HUES48 (cell line): ENCODE data around the gene CHPF.
A peak's percentile ranks its signal among the peaks of the same experiment; 100 is the strongest.

Experiments used
- H3K27ac ChIP-seq: one replicate; pipeline ENCODE4 v1.7.0; 2013; ENCODE audit warnings: low read depth, low read length, inconsistent platforms
- H3K27me3 ChIP-seq: 2 replicates; pipeline ENCODE4 v1.6.1; 2013; ENCODE audit warnings: mild to moderate bottlenecking, low read length; ENCODE audit not compliant: control insufficient read depth, insufficient read depth
- H3K36me3 ChIP-seq: 2 replicates; pipeline ENCODE4 v1.6.1; 2013; ENCODE audit warnings: low read length; ENCODE audit not compliant: control insufficient read depth, insufficient read depth
- H3K4me1 ChIP-seq: 2 replicates; pipeline ENCODE4 v1.6.1; 2013; ENCODE audit warnings: mild to moderate bottlenecking, low read length; ENCODE audit not compliant: control insufficient read depth, insufficient read depth
- H3K4me3 ChIP-seq: 2 replicates; pipeline ENCODE4 v1.5.1; 2013; ENCODE audit warnings: mild to moderate bottlenecking, low read depth, low read length
- H3K9ac ChIP-seq: 2 replicates; pipeline ENCODE4 v1.6.1; 2013; ENCODE audit warnings: mild to moderate bottlenecking, low read depth, low read length, moderate library complexity
- H3K9me3 ChIP-seq: 2 replicates; pipeline ENCODE4 v1.6.1; 2013; ENCODE audit warnings: low read length; ENCODE audit not compliant: control insufficient read depth, insufficient read depth

The CHPF gene

DNA sequence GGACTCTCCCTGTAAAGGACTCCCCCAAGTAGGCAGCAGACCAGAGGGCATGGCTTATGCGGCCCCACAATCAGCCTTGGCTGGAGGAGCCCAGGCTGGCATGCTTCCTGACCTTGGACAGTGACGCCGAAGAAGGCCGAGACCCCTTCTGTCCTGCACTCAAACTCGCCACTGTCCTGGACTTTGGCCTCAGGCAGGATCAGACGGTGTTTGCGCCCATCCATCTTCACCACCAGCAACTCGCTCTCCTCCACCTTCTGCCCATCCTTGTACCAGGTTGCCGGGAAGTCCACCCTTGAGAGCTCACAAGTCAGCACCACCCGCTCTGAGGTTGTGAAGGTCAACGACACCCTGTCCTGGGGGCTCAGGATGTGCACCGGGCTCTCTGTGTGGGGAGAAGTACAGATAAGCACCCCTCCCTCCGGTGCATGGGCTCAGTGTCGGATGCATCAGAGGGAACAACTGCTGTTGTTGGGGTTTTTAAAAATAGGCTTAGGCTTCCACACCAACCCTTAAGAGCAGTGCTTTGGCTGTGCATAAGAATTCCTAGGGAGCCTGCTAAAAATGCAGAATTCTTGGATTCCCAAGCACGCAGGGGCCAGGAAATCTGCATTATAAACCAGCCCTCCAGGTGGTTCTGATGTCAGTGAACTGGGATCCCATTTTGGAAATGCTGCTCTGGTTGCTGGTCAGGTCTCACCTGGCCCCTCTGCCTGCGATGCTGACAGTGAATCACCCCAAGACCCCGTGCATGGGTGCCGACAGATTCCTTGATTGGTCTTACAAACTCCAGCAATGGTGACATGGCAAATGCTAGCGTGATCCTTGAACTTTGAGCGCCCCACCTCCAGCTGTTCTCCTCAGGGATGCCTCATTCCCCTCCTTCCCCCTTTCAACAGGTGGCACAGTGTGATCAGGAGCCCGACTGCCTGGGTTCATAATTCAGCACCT, 21.8 kb upstream of the CHPF start:
- Histone ChIP-seq H3K27ac (peak overlapping the region; percentile 93), H3K27me3 (peaks cover 6% of the 10 kb centered on the region; the same call in 1 of the 2 replicates), H3K36me3 (peaks cover 39% of the 10 kb centered on the region), H3K4me1 (peaks cover 47% of the 10 kb centered on the region), H3K4me3 (peak overlapping the region; percentile 33), H3K9me3 (no peaks in the 10 kb centered on the region), H3K9ac (peak overlapping the region; percentile 63)

DNA sequence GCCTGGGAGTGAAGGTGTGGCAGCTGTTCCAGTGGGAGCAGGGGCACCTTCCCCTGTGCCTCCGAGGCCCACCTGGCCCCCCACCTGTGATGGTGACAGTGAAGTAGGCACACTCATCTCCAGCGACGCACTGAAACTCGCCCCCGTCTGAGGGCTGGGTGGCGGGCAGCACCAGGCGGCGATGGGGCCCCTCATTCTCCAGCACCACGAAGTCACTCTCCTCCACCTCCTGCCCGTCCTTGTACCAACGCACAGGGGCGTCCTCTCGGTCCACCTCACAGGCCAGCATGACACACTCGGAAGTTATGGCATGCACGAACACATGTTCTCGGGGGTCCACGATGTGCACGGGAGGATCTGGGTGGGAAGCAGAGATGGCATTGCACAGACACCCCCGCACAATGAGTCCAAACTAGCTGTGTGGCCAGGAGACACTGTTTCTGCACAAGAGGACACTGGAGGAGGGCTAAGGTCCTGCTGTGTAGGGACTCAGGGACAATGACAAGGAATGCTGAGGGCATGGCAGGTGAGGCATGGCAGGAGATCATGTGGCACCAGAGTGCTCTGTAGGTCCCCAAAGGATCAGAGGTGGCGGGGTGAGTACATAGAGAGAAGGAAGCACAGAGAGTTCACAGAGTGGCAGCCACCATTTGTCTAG, 19.8 kb upstream of the CHPF start:
- no peak overlapping the region for H3K9ac ChIP-seq
- no peaks in the 10 kb centered on the region for H3K9me3 ChIP-seq
- H3K27ac ChIP-seq = no peak overlapping the region
- no peaks in the 10 kb centered on the region for H3K27me3 ChIP-seq
- H3K36me3 ChIP-seq = peaks cover 34% of the 10 kb centered on the region
- H3K4me1 ChIP-seq = peaks cover 51% of the 10 kb centered on the region
- H3K4me3 ChIP-seq = no peak overlapping the region

DNA sequence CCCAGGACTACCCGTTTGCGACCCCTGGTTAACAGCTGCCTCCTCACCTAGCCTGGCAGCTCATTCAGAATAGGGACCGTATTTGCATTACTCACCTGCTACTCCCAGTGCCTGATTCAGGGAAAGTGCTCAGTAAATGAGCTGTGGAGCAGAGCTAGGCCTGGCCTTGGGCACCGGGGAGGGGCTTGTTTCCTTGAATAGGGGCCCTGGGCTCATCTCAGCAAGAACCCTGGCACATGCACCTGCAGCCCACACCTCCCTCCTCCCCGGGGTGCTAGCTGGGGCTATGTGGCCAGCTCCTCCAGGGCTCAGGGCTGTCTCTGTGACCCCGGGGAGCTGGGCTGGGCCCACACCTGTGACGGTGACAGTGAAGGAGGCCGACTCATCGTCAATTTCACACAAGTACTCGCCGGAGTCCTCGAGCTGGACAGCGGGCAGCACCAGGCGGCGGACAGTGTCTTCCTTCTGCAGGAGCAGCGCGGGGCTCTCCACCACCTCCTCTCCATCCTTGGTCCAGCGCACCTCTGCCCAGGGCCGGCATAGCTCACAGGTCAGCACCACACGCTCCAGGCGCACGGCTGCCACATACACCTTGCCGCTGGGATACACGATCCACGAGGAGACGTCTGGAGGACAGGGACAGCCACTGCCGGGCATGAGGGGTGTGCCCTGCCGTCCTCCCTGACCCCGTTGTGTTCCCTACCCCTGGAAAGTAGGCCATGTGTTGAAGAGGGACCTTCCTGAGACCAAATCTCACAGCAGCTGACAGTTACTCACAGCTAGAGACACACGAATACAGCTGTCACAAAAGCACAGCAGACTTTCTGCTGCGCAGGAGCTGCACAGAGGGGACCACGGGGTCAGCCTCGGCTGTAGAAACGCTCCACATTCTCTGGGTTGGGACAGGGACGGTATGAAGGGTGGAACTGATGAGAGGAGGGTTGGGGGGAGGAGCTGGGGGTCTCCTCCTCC, 18.7 kb upstream of the CHPF start:
- Histone ChIP-seq H3K4me1 (peaks cover 51% of the 10 kb centered on the region), H3K9me3 (no peaks in the 10 kb centered on the region), H3K36me3 (peaks cover 34% of the 10 kb centered on the region), H3K27ac (peak overlapping the region; percentile 37), H3K4me3 (no peak overlapping the region), H3K9ac (no peak overlapping the region), H3K27me3 (no peaks in the 10 kb centered on the region)

GRCh38 chr2:219561179-219562048, 17.8 kb upstream of the CHPF start:
- H3K27me3 ChIP-seq = no peaks in the 10 kb centered on the region
- H3K36me3 ChIP-seq = peaks cover 37% of the 10 kb centered on the region
- peak overlapping the region; percentile 37 for H3K27ac ChIP-seq

DNA sequence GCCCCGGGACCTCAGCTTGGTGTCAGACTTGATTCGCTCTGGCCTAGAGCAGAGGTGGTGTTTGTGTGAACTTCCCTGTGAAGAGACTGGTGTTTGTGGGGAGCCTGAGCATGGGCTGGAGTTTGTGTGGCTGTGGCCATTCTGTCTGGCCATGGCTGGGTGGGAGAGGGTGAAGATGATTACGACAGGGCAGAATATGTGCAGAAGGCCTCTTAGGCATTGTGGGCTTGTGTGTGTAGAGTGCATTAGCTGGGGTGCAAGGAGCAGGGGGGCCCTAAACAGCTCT, 17.2 kb upstream of the CHPF start:
- Histone ChIP-seq H3K9ac (no peak overlapping the region), H3K9me3 (no peaks in the 10 kb centered on the region), H3K27me3 (no peaks in the 10 kb centered on the region), H3K4me1 (peaks cover 42% of the 10 kb centered on the region), H3K4me3 (no peak overlapping the region), H3K36me3 (peaks cover 42% of the 10 kb centered on the region), H3K27ac (no peak overlapping the region)

More at GRCh38 chr2:219561179-219562048, 17.8 kb upstream of the CHPF start:
- H3K4me1 ChIP-seq = peaks cover 48% of the 10 kb centered on the region
- no peak overlapping the region for H3K4me3 ChIP-seq
- no peak overlapping the region for H3K9ac ChIP-seq
- H3K9me3 ChIP-seq = no peaks in the 10 kb centered on the region

DNA sequence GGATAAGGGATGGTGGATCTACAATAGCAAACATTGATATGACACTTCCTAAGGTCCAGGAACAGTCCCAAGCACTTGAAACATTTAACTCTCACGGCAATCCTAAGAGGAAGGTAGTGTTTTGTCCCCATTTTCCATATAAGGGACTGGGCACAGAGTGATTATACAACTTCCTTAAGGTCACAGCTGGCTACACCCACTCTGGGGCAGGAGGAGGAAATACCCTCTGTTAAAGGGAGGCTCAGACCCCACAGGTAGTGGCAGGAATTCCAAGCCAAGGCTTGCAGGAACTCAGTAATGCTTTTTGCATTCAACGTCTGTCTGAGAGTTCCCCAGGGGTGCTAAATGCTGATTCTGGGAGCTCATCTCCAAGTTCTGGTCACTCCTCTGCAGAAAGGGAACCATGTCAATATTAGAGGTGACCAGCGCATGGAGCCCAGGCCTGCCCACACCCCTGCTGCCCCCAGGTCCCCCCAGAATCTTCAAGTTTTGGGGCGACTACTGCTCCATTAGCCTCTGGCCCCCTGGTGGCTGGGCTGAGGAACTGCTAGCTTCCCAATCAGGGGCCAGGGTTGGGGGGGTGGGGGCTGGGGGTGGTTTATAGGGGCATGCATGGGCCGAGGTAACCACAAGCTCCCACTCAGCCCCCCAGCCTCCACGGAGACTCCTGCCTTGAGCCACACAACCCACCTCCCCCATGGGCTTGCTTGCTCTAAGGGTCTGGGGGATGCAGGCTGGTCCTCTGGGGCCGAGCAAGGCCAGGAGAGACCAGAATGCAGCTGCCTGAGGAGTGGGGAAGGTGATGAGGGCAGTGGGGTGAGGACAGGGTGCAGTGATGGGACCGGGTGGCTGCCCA, 16.7 kb upstream of the CHPF start:
- H3K9me3 ChIP-seq = no peaks in the 10 kb centered on the region
- H3K27ac ChIP-seq = peak overlapping the region; percentile 37
- H3K27me3 ChIP-seq = no peaks in the 10 kb centered on the region

DNA sequence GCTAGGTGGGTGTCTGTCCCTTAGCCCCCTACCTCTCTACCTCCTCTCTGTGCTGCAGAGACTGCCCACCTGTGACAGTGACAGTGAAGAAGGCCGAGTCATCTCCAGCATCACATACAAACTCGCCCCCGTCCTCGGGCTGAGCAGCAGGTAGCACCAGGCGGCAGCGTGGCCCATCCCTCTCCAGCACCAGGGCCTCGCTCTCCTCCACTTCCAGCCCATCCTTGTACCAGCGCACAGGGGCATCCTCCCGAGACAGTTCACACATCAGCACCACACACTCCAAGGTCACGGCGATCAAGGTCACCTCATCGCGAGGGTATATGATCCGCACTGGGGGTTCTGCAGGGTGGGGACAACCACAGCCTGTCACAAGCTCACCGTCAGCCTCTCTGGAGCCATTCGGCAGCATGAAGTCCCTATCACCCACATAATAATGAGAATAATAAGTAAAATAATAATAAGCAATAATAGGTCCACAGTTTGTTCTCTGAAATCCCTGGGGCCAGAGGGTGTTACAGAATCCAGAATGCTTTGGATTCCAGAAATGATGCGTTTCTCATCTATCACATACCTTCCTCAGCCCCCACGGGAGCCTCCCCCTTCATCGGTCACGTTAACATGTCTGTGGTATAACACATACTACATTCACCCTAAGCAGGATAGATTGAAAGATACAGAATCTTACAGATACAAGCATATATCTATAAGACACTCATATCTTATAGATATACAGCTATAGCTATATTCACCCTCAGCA, 15.7 kb upstream of the CHPF start:
- peaks cover 39% of the 10 kb centered on the region for H3K36me3 ChIP-seq
- H3K27ac ChIP-seq = no peak overlapping the region
- peaks cover under 1% of the 10 kb centered on the region; the same call in 1 of the 2 replicates for H3K27me3 ChIP-seq
- H3K9ac ChIP-seq = no peak overlapping the region
- peaks cover 32% of the 10 kb centered on the region for H3K4me1 ChIP-seq
- H3K4me3 ChIP-seq = no peak overlapping the region
- no peaks in the 10 kb centered on the region for H3K9me3 ChIP-seq

More for the DNA sequence above, 16.7 kb upstream of the CHPF start:
- H3K9ac ChIP-seq = no peak overlapping the region
- H3K4me1 ChIP-seq = peaks cover 37% of the 10 kb centered on the region
- H3K4me3 ChIP-seq = no peak overlapping the region
- H3K36me3 ChIP-seq = peaks cover 42% of the 10 kb centered on the region

- no peak overlapping the region for H3K27ac ChIP-seq
- H3K9me3 ChIP-seq = no peaks in the 10 kb centered on the region
- peaks cover 27% of the 10 kb centered on the region for H3K36me3 ChIP-seq
- H3K4me3 ChIP-seq = no peak overlapping the region
- peaks cover 34% of the 10 kb centered on the region for H3K4me1 ChIP-seq
- no peak overlapping the region for H3K9ac ChIP-seq
- H3K27me3 ChIP-seq = peaks cover 13% of the 10 kb centered on the region
Observed at GRCh38 chr2:219557791-219558785, 14.5 kb upstream of the CHPF start.
